SKM-1 treated with dmso at 0.1 percent for 144 hours (cell line): ENCODE data around the gene PASD1.
"Not testable (repeated sequence)": the region's sequence is repeated elsewhere in the genome, so short reads cannot be mapped to it uniquely, and the experiment has no call there.

Experiments
- DNase-seq: peaks from one replicate; lab custom pipeline; 2025; ENCODE audit not compliant: unreplicated experiment; lab: John Stamatoyannopoulos, UW

PASD1 gene, protein sequence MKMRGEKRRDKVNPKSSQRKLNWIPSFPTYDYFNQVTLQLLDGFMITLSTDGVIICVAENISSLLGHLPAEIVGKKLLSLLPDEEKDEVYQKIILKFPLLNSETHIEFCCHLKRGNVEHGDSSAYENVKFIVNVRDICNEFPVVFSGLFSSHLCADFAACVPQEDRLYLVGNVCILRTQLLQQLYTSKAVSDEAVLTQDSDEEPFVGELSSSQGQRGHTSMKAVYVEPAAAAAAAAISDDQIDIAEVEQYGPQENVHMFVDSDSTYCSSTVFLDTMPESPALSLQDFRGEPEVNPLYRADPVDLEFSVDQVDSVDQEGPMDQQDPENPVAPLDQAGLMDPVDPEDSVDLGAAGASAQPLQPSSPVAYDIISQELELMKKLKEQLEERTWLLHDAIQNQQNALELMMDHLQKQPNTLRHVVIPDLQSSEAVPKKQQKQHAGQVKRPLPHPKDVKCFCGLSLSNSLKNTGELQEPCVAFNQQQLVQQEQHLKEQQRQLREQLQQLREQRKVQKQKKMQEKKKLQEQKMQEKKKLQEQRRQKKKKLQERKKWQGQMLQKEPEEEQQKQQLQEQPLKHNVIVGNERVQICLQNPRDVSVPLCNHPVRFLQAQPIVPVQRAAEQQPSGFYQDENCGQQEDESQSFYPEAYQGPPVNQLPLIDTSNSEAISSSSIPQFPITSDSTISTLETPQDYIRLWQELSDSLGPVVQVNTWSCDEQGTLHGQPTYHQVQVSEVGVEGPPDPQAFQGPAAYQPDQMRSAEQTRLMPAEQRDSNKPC

DNA sequence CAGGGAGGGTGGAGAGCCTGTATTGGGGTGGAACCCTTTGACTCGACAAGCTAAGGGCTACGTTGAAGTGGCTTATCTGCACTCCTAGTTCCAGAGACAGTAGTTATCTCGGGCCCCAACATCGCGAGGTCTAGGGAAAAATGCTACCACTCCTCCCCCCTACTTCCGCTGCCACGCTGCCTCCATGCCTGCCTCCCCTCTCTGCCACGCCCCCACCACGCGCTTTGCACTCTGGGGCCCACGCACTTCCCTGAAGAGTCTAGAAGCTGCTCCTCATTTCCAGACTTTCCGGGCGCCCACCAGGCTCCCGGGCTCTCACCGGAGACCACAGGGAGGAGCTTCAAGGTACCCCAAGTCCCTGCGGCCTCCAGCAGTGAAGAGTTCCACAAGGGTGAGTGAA, at the start of gene PASD1:
Gene PASD1, plus strand, starts transcription at position 227 of the 400 bp plus-strand sequence. CDS start 37,879 bp downstream, outside the sequence.
- no peak for DNase-seq

- no peak for DNase-seq
Observed at GRCh38 chrX:151515237-151515636, 48.2 kb upstream of the PASD1 start.

DNA sequence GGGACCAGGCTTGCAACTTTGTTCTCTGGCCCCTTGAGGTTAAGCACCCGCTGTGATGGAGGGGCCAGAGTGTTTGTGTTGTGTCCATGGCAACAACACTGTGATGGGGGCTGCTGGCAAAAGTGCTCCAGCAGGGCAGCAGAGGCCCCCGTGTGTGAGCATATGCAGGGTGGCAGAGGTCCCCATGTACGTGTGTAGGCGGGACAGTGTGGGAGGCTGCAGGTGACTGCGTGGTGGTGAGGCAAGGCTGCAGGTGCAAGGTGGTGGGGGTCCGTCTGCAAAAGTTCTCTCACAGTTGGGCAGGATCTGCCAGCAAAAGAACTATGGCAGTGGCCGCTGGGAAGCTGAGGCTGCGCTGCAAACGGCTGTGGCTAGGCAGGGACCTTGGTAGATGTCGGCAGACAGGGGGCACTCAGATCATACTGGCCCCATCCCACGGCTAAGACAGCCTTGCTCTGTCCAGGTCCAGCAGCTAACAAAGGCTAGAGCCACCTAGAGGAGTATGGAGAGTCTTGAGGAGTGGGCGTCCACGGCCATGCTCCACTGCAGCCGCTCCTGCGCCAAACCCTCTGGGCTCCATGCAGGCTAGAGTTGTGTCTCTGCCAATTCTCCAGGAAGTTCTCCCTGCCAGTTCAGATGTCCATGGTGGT, 46.8 kb upstream of the PASD1 start:
- no peak for DNase-seq

DNA sequence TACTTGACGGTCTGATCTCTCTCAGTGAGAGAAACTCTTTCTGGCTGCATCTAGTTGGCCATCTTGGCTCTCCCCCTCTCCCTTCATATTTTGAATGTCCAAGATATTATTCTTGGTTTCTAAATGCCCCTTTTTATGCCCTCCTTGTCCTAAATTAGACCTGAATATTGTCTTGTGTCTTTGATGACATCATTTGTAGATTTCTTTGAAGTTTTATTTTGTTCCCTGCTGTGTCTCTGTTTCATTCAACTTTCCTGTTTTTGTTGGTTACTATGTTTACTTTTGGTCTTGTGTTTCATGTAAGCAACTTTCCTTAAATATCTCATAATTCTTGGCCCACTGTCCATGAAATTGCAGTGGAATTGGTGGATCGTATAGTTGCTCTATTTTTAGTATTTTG, 46.1 kb upstream of the PASD1 start:
- DNase-seq, result no peak

- DNase-seq, result no peak
Observed at GRCh38 chrX:151523351-151523750, 40.1 kb upstream of the PASD1 start.

DNA sequence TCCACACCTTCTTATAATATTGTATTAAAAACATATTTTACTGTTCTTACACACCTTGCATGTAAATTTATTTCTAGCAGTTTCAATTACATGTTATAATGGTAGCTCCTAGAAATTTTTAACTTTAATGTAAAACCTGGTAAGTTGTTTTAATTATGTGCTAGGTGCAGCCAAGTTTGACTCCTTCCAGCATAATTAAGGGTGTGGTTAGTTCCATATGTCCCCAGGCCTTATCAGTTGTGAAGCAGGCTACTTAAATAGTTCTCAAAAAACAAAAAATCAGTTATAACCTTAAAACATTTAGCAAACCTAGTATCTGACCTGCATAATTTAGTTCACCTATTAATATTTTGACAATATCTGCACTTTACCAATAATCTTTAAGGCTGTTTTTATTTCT, 26.9 kb upstream of the PASD1 start:
- no peak for DNase-seq

DNA sequence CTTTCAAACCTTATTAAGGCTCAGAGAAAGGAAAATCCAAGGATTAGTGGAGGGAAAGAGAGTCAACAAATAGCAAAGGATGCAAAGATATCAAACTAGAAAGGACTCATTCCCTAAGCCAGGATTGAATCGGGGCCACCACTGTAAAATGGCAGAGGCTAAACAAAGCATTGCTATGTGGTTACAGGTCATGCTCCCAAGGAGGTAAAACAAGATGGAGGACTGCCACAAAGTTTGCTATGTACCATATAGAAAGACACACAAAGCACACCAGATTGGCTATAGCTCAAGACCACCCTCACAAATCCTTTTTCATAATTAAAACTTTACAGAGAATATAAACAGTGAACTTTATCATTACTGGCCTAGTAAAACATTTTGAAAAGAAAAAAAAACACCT, 25.9 kb upstream of the PASD1 start:
- DNase-seq, result no peak

GRCh38 chrX:151538190-151539122, 25.0 kb upstream of the PASD1 start:
- DNase-seq, result no peak

DNA sequence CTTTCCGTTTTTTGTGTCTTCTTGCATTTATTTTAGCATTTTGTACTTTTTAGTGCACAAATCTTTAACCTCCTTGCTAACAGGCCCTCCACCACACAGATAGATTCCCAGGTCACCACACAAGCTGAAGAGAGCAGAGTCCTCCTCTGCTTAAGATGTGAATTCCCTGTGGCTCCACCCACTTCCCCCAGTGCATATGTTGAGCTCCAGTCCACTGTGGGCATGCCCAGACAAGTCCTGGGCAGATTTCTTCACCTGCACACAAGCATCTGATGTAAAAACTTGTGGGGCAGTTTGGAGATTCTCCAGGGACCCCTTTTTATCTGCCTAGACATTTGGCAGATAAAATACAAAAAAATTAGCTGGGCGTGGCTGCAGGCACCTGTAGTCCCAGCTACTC, 19.8 kb upstream of the PASD1 start:
- DNase-seq, result no peak

DNA sequence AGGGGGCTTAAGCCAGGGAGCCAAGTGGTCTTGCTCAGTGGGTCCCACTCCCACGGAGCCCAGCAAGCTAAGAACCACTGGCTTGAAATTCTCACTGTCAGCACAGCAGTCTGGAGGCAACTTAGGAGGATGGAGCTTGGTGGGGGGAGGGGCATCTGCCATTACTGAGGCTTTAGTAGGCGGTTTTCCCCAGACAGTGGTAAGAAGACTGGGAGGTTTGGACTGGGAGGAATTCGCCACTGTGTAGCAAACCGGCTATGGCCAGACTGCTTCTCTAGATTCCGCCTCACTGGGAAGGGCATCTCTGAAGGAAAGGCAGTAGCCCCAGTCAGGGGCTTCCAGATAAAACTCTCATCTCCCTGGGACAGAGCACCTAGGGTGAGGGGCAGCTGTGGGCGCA, 17.2 kb upstream of the PASD1 start:
- not testable (repeated sequence) for DNase-seq

DNA sequence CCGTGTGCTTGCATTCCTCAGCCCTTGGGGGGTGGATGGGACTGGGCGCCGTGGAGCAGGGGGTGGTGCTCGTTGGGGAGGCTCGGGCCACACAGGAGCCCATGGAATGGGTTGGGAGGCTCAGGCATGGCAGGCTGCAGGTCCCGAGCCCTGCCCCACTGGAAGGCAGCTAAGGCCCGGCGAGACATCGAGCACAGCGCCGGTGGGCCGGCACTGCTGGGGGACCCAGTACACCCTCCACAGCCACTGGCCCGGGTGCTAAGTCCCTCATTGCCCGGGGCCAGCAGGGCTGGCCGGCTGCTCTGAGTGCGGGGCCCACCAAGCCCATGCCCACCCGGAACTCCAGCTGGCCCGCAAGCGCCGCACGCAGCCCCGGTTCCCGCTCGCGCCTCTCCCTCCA, 12.3 kb upstream of the PASD1 start:
- DNase-seq, result not testable (repeated sequence)

DNA sequence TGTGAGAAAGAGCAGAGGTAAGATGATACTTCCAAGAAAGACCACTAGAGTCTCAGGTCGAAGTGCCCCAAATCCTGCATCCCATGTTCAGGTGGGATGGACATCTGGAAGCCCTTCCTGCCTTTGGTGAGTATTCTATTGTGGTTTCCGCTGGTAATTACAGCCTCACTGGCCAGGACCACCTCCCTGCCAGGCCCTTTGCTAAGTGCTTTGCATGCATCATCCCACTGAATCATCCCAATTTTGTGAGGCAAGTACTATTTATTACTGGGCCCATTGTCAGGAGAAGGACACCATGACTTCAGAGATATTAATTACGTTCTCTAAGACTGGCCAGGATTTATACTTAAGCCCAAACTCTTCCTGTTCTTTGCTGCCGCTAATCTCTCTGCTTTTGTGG, 10.7 kb upstream of the PASD1 start:
- no peak for DNase-seq

DNA sequence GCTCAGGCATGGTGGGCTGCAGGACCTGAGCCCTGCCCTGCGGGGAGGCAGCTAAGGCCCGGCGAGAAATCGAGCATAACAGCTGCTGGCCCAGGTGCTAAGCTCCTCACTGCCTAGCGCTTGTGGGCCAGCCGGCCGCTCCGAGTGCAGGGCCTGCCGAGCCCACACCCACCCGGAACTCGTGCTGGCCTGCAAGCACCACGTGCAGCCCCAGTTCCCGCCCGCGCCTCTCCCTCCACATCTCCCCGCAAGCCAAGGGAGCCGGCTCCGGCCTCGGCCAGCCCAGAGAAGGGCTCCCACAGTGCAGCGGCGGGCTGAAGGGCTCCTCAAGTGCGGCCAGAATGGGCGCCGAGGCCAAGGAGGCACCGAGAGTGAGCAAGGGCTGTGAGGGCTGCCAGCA, 8.2 kb upstream of the PASD1 start:
- DNase-seq, result not testable (repeated sequence)

GRCh38 chrX:151562485-151562884, 990 bp upstream of the PASD1 start:
- DNase-seq, result not testable (repeated sequence)

GRCh38 chrX:151563003-151563402, 472 bp upstream of the PASD1 start:
- DNase-seq, result not testable (repeated sequence)

DNA sequence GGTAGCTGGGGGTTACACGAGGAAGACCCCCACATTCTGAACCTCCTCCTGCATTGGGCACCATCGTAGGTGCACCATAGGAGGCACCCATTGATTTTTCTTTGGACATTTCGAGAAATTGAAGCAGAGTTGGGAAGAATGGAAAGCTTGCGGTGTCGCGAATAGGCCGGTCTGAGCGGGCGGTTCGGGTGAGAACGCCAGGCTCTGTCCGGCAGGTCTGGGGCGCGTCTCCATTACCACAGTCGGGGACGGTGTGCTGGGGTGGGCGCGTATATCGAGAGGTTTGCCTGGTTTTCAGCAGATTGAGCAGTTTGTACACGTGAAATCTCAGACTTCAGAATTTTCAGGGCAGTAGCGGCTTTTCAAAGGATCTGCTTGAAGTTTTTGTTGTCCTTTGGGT, 560 bp downstream of the PASD1 start:
- DNase-seq, result no peak

- not testable (repeated sequence) for DNase-seq
Observed at GRCh38 chrX:151566872-151567271, 3.4 kb downstream of the PASD1 start.

GRCh38 chrX:151570561-151570960, 7.1 kb downstream of the PASD1 start:
- DNase-seq, result no peak

DNA sequence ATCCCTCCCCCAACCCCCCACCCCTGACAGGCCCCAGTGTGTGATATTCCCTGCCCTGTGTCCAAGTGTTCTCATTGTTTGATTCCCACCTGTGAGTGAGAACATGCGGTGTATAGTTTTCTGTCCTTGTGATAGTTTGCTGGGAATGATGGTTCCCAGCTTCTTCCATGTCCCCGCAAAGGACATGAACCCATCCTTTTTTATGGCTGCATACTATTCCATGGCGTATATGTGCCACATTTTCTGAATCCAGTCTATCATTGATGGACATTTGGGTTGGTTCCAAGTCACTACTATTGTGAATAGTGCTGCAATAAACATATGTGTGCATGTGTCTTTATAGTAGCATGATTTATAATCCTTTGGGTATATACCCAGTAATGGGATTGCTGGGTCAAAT, 29.9 kb downstream of the PASD1 start:
- not testable (repeated sequence) for DNase-seq

GRCh38 chrX:151596282-151596681, 32.8 kb downstream of the PASD1 start:
- DNase-seq, result peak; percentile 8

- no peak for DNase-seq
Observed at GRCh38 chrX:151604931-151605330, 41.5 kb downstream of the PASD1 start.
